NCI-H2196 (cell line): Measurements from ENCODE around the gene KLC4.

Experiments used
- DNase-seq: peaks from one replicate; lab custom pipeline; 2025; ENCODE audit not compliant: unreplicated experiment; lab: John Stamatoyannopoulos, UW

The KLC4 gene

DNA sequence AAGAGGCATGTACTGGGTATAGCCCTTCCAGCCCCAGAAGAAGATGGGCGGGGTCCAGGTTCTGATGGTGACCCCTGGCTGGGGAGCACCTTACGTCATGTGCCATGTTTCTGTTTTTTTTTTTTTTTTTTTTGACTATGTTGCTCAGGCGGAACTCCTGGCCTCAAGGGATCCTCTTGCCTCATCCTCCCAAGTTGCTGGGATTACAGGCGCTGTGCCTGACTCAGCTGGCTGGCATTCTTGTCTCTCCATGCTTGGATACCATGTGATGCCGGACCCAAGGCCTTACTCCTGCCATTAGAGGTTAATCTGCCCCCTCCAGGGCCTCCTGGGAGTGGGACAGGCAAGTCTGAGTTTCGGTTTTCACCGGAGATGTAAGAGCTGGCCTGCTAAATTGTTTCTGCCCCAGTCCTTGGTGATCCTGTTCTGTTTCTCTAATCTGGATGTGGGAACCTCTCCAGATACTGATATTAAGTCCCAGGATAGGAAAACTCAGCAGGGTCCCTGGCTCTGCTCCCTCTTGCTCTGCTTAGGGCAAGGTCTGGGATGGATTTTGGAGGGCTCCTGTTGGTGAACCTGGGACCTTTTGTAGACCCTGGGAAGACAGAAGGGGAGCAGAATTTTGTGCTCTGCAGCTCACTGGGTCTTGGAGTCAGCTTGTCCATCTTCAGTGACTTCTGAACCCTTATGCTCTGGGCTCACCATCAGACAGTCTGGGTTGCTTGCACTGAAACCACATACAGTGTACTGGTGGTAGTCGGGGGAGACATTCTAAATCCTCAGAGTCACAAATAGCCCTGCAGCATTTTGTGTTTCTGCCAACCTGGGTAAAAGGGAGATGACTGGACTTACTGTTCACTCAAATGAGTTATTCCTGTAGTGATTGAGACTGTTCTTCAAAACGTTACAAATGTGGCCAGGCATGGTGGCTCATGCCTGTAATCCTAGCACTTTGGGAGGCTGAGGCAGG, 61.8 kb downstream of the KLC4 start:
- no peak for DNase-seq

- no peak for DNase-seq
These were observed 62.7 kb downstream of the KLC4 start for GRCh38 chr6:43122146-43122545.

- no peak for DNase-seq
These were observed 64.3 kb downstream of the KLC4 start for GRCh38 chr6:43123461-43124314.

GRCh38 chr6:43124481-43124880, 65.0 kb downstream of the KLC4 start:
- DNase-seq = no peak
